A673 (cell line): ENCODE data around the gene KRTAP20-1. TPM values are rescaled to one million over a fixed set of nuclear protein-coding genes. Genes with fewer than 3 reads are reported as not detected.

Experiments used
- Bru-seq: library from RNA; stranded (reverse); fragments of 400-500 nt; gene quantifications from one replicate; lab custom pipeline; 2021; lab: Mats Ljungman, UMichigan
- BruChase-seq, 2 experiments: library from RNA; stranded (reverse); fragments of 400-500 nt; gene quantifications; one replicate each; lab custom pipeline; 2021; lab: Mats Ljungman, UMichigan
- BruUV-seq: library from RNA; stranded (reverse); fragments of 400-500 nt; replicated peaks from 2 replicates; lab custom pipeline; 2021; lab: Mats Ljungman, UMichigan
- CTCF ChIA-PET: fragments of 300-600 bp; sonication (Branson Sonifier 250); formaldehyde crosslinking; loops from one replicate; lab custom pipeline; 2022; ENCODE audit warnings: antibody characterized with exemption; lab: Charles Lee
- POLR2A ChIA-PET: fragments of 300-600 bp; sonication (Branson Sonifier 250); formaldehyde crosslinking; loops from one replicate; lab custom pipeline; 2022; ENCODE audit warnings: antibody characterized with exemption; ENCODE audit not compliant: low non-redundant PET; lab: Charles Lee
- DNase-seq: peaks from one replicate; pipeline ENCODE4 v3.0.0-alpha.2; 2015; ENCODE audit warnings: low spot score
- H3K27ac ChIP-seq: fragments of 200-600 bp; sonication (generic); 2 replicates; pipeline ENCODE4 v1.5.1; 2016; ENCODE audit warnings: mixed run types, low read depth, mild to moderate bottlenecking, mixed read lengths, antibody characterized with exemption, low read length; ENCODE audit not compliant: poor library complexity, severe bottlenecking
- H3K27me3 ChIP-seq: fragments of 200-600 bp; sonication (generic); replicated peaks from 2 replicates; pipeline ENCODE4 v1.6.1; 2017; ENCODE audit warnings: mixed run types, low read depth, mild to moderate bottlenecking, mixed read lengths, antibody characterized with exemption, low read length; ENCODE audit not compliant: insufficient read depth, poor library complexity
- H3K36me3 ChIP-seq: fragments of 200-600 bp; sonication (generic); 2 replicates; pipeline ENCODE4 v1.6.1; 2016; ENCODE audit warnings: mixed run types, mild to moderate bottlenecking, mixed read lengths, antibody characterized with exemption, low read length; ENCODE audit not compliant: insufficient read depth, poor library complexity, severe bottlenecking
- H3K4me1 ChIP-seq: fragments of 200-600 bp; sonication (generic); 2 replicates; pipeline ENCODE4 v1.6.1; 2017; ENCODE audit warnings: mixed run types, mild to moderate bottlenecking, mixed read lengths, antibody characterized with exemption, low read length; ENCODE audit not compliant: insufficient read depth, poor library complexity, severe bottlenecking
- H3K4me3 ChIP-seq: fragments of 200-600 bp; sonication (generic); 2 replicates; pipeline ENCODE4 v1.5.1; 2016; ENCODE audit warnings: low read depth, mixed run types, mild to moderate bottlenecking, mixed read lengths, low read length; ENCODE audit not compliant: poor library complexity, severe bottlenecking
- H3K9me3 ChIP-seq: fragments of 200-600 bp; sonication (generic); 2 replicates; pipeline ENCODE4 v1.6.1; 2016; ENCODE audit warnings: mixed run types, low read depth, mild to moderate bottlenecking, mixed read lengths, antibody characterized with exemption, low read length; ENCODE audit not compliant: poor library complexity, severe bottlenecking
- EZH2 ChIP-seq: fragments of 200-600 bp; sonication (generic); IDR thresholded peaks from 2 replicates; pipeline ENCODE4 v1.6.1; 2017; ENCODE audit warnings: borderline replicate concordance, low read depth, mild to moderate bottlenecking, mixed read lengths, antibody characterized with exemption, low read length; ENCODE audit not compliant: poor library complexity, severe bottlenecking
- intact Hi-C: fragments of 100-400 bp; cut with micrococcal nuclease; formaldehyde crosslinking; loops from one replicate; pipeline ENCODE4 v1.10.0; 2022; ENCODE audit not compliant: unreplicated experiment
- long read RNA-seq: library from polyadenylated mRNA; stranded (forward); transcript quantifications from one replicate; pipeline ENCODE4 v2.0.0, GENCODE V29; 2022
- total RNA-seq: library from RNA; stranded (reverse); gene quantifications from 2 replicates; pipeline ENCODE4 v1.2.3, GENCODE V29; 2021
- TF ChIP-seq, protein P1 (sequence below): fragments of 300-800, 200-600 bp; sonication (generic); conservative IDR thresholded peaks from 2 replicates; pipeline ENCODE4 v1.5.1; 2017; ENCODE audit warnings: low read depth, mild to moderate bottlenecking, antibody characterized with exemption, low read length, moderate library complexity, mixed read lengths

The KRTAP20-1 gene
- total RNA-seq: not detected in 2 replicates
- not detected for Bru-seq, nascent RNA
- not detected for BruChase-seq, experiment 1, labeled RNA remaining after a 2-hour chase
- not detected for BruChase-seq, experiment 2, labeled RNA remaining after a 6-hour chase
- long read RNA-seq: 0 reads

- no peak for DNase-seq
- TF ChIP-seq, protein P1, sequence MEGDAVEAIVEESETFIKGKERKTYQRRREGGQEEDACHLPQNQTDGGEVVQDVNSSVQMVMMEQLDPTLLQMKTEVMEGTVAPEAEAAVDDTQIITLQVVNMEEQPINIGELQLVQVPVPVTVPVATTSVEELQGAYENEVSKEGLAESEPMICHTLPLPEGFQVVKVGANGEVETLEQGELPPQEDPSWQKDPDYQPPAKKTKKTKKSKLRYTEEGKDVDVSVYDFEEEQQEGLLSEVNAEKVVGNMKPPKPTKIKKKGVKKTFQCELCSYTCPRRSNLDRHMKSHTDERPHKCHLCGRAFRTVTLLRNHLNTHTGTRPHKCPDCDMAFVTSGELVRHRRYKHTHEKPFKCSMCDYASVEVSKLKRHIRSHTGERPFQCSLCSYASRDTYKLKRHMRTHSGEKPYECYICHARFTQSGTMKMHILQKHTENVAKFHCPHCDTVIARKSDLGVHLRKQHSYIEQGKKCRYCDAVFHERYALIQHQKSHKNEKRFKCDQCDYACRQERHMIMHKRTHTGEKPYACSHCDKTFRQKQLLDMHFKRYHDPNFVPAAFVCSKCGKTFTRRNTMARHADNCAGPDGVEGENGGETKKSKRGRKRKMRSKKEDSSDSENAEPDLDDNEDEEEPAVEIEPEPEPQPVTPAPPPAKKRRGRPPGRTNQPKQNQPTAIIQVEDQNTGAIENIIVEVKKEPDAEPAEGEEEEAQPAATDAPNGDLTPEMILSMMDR: no peak
- no peak for TF ChIP-seq EZH2
- Histone ChIP-seq H3K27me3 (no peaks in the 10 kb centered on the region), H3K4me3 (no peak within 1 kb of the TSS), H3K36me3 (no peaks in the 10 kb centered on the region), H3K27ac (no peak within 1 kb of the TSS), H3K4me1 (no peaks in the 10 kb centered on the region), H3K9me3 (no peaks in the 10 kb centered on the region)
- BruUV-seq: no TSS peak
- intact Hi-C loops: no loop called here
- POLR2A ChIA-PET: no interaction called here
- CTCF ChIA-PET: no interaction called here
Observed at GRCh38 chr21:30616125-30616524, at the start of gene KRTAP20-1. Gene KRTAP20-1, plus strand, starts transcription at chr21:30616425. Its CDS starts 30 bp downstream, at chr21:30616455.

- ChIA-PET POLR2A (no interaction called here), CTCF (no interaction called here)
- H3K27ac ChIP-seq: no peak overlapping the region
- H3K4me3 ChIP-seq: no peak overlapping the region
- no peak for DNase-seq
- H3K9me3 ChIP-seq: no peaks in the 10 kb centered on the region
- no peaks in the 10 kb centered on the region for H3K4me1 ChIP-seq
- no peaks in the 10 kb centered on the region for H3K27me3 ChIP-seq
- intact Hi-C loops: no loop called here
- TF ChIP-seq, protein P1: no peak
- no peak for TF ChIP-seq EZH2
- no peaks in the 10 kb centered on the region for H3K36me3 ChIP-seq
- no TSS peak for BruUV-seq
Observed at GRCh38 chr21:30567617-30568016, 48.6 kb upstream of the KRTAP20-1 start.

GRCh38 chr21:30577766-30578165, 38.5 kb upstream of the KRTAP20-1 start:
- BruUV-seq: no TSS peak
- CTCF ChIA-PET: no interaction called here

More at GRCh38 chr21:30577766-30578165, 38.5 kb upstream of the KRTAP20-1 start:
- intact Hi-C loops: no loop called here
- no peaks in the 10 kb centered on the region for H3K4me1 ChIP-seq
- no peaks in the 10 kb centered on the region for H3K36me3 ChIP-seq
- no peak for DNase-seq
- H3K27me3 ChIP-seq: no peaks in the 10 kb centered on the region
- no peaks in the 10 kb centered on the region for H3K9me3 ChIP-seq
- H3K4me3 ChIP-seq: no peak overlapping the region
- no peak overlapping the region for H3K27ac ChIP-seq
- TF ChIP-seq, protein P1: no peak
- TF ChIP-seq EZH2: no peak
- POLR2A ChIA-PET: no interaction called here
